HCT116 (cell line): Measurements from ENCODE around the gene CDH13.

Experiments used
- CEBPB ChIP-seq: IDR thresholded peaks from 2 replicates; pipeline ENCODE4 v1.6.1; 2012; ENCODE audit warnings: low read depth
- EGR1 ChIP-seq: IDR thresholded peaks from 2 replicates; pipeline ENCODE4 v1.6.1; 2012; ENCODE audit warnings: low read depth
- EZH2 ChIP-seq: fragments of 200-600 bp; sonication (generic); IDR thresholded peaks from 2 replicates; pipeline ENCODE4 v1.6.1; 2017; ENCODE audit warnings: antibody characterized with exemption, mixed run types
- POLR2A ChIP-seq: IDR thresholded peaks from 2 replicates; pipeline ENCODE4 v1.7.0; 2011; ENCODE audit warnings: borderline replicate concordance; ENCODE audit not compliant: insufficient read depth, insufficient read length; ENCODE audit errors: extremely low read depth
- RAD21 ChIP-seq: IDR thresholded peaks from 2 replicates; pipeline ENCODE4 v1.6.1; 2012; ENCODE audit warnings: low read depth, mild to moderate bottlenecking
- SIN3A ChIP-seq: IDR thresholded peaks from 2 replicates; pipeline ENCODE4 v1.6.1; 2012; ENCODE audit warnings: low read depth
- TCF7L2 ChIP-seq: IDR thresholded peaks from 2 replicates; pipeline ENCODE4 v1.7.0; 2011; ENCODE audit warnings: borderline replicate concordance, inconsistent platforms; ENCODE audit not compliant: insufficient read depth, insufficient read length; ENCODE audit errors: extremely low read depth
- ZFX ChIP-seq: fragments of 450-650 bp; IDR thresholded peaks from 2 replicates; pipeline ENCODE4 v1.6.1; 2017
- TF ChIP-seq, protein P1 (sequence below), 3 experiments: fragments of 200-600 bp in 1 of 3; sonication (generic) in 1 of 3; IDR thresholded peaks in 2 of 3; conservative IDR thresholded peaks in 1 of 3; 2 replicates each; pipeline ENCODE4 v1.5.1; 2012 to 2017; ENCODE audit warnings: low read depth in 2 of 3, low read length in 2 of 3, antibody characterized with exemption in 1 of 3, borderline replicate concordance in 1 of 3, control low read depth in 1 of 3, mild to moderate bottlenecking in 1 of 3, mixed read lengths in 1 of 3, mixed run types in 1 of 3, moderate library complexity in 1 of 3; ENCODE audit not compliant: insufficient read depth in 1 of 3
- TF ChIP-seq, protein P2 (sequence below): IDR thresholded peaks from 2 replicates; pipeline ENCODE4 v1.6.1; 2012; ENCODE audit warnings: low read depth

DNA sequence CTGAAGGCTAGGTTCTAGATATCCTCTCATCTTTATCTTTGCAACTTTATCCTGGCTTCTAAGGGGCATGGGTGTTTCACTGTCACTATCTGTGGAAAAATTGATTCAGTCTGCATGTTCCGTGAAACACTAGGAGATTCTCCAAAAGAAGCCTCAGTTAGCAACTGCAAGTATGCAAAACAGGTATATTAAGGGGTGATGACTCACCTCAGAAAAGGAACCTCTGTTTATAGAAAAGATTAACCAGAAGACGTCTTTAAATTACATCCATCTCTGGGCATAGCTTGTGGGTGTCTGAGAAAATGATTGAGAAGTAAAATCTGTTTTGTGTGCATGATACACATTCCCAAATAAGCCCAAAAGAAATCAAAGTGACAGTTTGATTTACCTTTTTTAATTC is 827.2 kb downstream of the CDH13 start:
- TF ChIP-seq, protein P1, sequence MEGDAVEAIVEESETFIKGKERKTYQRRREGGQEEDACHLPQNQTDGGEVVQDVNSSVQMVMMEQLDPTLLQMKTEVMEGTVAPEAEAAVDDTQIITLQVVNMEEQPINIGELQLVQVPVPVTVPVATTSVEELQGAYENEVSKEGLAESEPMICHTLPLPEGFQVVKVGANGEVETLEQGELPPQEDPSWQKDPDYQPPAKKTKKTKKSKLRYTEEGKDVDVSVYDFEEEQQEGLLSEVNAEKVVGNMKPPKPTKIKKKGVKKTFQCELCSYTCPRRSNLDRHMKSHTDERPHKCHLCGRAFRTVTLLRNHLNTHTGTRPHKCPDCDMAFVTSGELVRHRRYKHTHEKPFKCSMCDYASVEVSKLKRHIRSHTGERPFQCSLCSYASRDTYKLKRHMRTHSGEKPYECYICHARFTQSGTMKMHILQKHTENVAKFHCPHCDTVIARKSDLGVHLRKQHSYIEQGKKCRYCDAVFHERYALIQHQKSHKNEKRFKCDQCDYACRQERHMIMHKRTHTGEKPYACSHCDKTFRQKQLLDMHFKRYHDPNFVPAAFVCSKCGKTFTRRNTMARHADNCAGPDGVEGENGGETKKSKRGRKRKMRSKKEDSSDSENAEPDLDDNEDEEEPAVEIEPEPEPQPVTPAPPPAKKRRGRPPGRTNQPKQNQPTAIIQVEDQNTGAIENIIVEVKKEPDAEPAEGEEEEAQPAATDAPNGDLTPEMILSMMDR (IDR thresholded peaks at IDR 0.05 in 2 of 3, conservative IDR thresholded peaks at IDR 0.05 in 1 of 3; ENCODE audit: borderline replicate concordance in 1 of 3, insufficient read depth in 1 of 3, low read depth in 2 of 3, low read length in 2 of 3) = no peak
- no peak for TF ChIP-seq EZH2
- no peak for TF ChIP-seq POLR2A
- TF ChIP-seq, protein P2, sequence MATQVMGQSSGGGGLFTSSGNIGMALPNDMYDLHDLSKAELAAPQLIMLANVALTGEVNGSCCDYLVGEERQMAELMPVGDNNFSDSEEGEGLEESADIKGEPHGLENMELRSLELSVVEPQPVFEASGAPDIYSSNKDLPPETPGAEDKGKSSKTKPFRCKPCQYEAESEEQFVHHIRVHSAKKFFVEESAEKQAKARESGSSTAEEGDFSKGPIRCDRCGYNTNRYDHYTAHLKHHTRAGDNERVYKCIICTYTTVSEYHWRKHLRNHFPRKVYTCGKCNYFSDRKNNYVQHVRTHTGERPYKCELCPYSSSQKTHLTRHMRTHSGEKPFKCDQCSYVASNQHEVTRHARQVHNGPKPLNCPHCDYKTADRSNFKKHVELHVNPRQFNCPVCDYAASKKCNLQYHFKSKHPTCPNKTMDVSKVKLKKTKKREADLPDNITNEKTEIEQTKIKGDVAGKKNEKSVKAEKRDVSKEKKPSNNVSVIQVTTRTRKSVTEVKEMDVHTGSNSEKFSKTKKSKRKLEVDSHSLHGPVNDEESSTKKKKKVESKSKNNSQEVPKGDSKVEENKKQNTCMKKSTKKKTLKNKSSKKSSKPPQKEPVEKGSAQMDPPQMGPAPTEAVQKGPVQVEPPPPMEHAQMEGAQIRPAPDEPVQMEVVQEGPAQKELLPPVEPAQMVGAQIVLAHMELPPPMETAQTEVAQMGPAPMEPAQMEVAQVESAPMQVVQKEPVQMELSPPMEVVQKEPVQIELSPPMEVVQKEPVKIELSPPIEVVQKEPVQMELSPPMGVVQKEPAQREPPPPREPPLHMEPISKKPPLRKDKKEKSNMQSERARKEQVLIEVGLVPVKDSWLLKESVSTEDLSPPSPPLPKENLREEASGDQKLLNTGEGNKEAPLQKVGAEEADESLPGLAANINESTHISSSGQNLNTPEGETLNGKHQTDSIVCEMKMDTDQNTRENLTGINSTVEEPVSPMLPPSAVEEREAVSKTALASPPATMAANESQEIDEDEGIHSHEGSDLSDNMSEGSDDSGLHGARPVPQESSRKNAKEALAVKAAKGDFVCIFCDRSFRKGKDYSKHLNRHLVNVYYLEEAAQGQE = no peak
- TF ChIP-seq TCF7L2 = no peak
- no peak for TF ChIP-seq SIN3A
- no peak for TF ChIP-seq RAD21
- no peak for TF ChIP-seq ZFX
- TF ChIP-seq EGR1 = no peak
- TF ChIP-seq CEBPB = no peak
